HepG2 (cell line): ENCODE measurements around the gene PRM2. TPM values are rescaled to one million over a fixed set of nuclear protein-coding genes. Genes with fewer than 3 reads are reported as not detected.
A peak's percentile ranks its signal among the peaks of the same experiment; 100 is the strongest.

Experiments used
- AKAP8 ChIP-seq: sonication (generic); formaldehyde crosslinking; IDR thresholded peaks from 2 replicates; pipeline ENCODE4 v1.5.1; 2020; ENCODE audit warnings: mild to moderate bottlenecking, missing genetic modification reagents
- ARNT ChIP-seq: fragments of 450-650 bp; IDR thresholded peaks from 2 replicates; pipeline ENCODE4 v1.6.1; 2017
- CC2D1A ChIP-seq: sonication (generic); formaldehyde crosslinking; IDR thresholded peaks from 2 replicates; pipeline ENCODE4 v1.8.1; 2023; ENCODE audit warnings: mild to moderate bottlenecking, missing genetic modification reagents
- GATAD2A ChIP-seq: IDR thresholded peaks from 2 replicates; pipeline ENCODE4 v1.6.1; 2016
- HDAC1 ChIP-seq: sonication (generic); formaldehyde crosslinking; IDR thresholded peaks from 2 replicates; pipeline ENCODE4 v1.5.1; 2020; ENCODE audit warnings: mild to moderate bottlenecking, missing genetic modification reagents
- HNRNPH1 ChIP-seq: fragments of 200-400 bp; formaldehyde crosslinking; optimal IDR thresholded peaks from 2 replicates; pipeline ENCODE3; 2017; ENCODE audit warnings: mild to moderate bottlenecking, low read depth, low read length
- HNRNPLL ChIP-seq: fragments of 200-400 bp; formaldehyde crosslinking; IDR thresholded peaks from 2 replicates; pipeline ENCODE4 v1.6.1; 2017; ENCODE audit warnings: mild to moderate bottlenecking, low read depth, low read length; ENCODE audit not compliant: poor library complexity, severe bottlenecking
- MTF1 ChIP-seq: sonication (generic); formaldehyde crosslinking; IDR thresholded peaks from 2 replicates; pipeline ENCODE4 v1.5.0; 2020; ENCODE audit warnings: missing genetic modification reagents
- MYC ChIP-seq: sonication (generic); formaldehyde crosslinking; IDR thresholded peaks from 2 replicates; pipeline ENCODE4 v1.9.0; 2021; ENCODE audit warnings: missing genetic modification reagents, borderline replicate concordance
- NONO ChIP-seq, 2 experiments: fragments of 450-650 bp in 1 of 2; sonication (generic) in 1 of 2; formaldehyde crosslinking in 1 of 2; IDR thresholded peaks in 1 of 2; conservative IDR thresholded peaks in 1 of 2; 2 replicates each; pipeline versions ENCODE4 v1.6.1 to v1.8.0; 2017 to 2022; ENCODE audit warnings: mild to moderate bottlenecking in 1 of 2, missing genetic modification reagents in 1 of 2, moderate library complexity in 1 of 2
- PITX1 ChIP-seq: sonication (generic); formaldehyde crosslinking; IDR thresholded peaks from 2 replicates; pipeline ENCODE4 v1.5.1; 2020; ENCODE audit warnings: mild to moderate bottlenecking, missing genetic modification reagents
- PRMT3 ChIP-seq: sonication (generic); formaldehyde crosslinking; IDR thresholded peaks from 2 replicates; pipeline ENCODE4 v1.8.1; 2022; ENCODE audit warnings: low read depth, mild to moderate bottlenecking, moderate library complexity, missing genetic modification reagents, borderline replicate concordance
- ZFP1 ChIP-seq: IDR thresholded peaks from 2 replicates; pipeline ENCODE4 v1.6.1; 2016
- ZNF180 ChIP-seq: sonication (generic); formaldehyde crosslinking; IDR thresholded peaks from 2 replicates; pipeline ENCODE4 v1.4.0; 2020; ENCODE audit warnings: low read depth, missing genetic modification reagents, borderline replicate concordance
- ZNF879 ChIP-seq: sonication (generic); formaldehyde crosslinking; IDR thresholded peaks from 2 replicates; pipeline ENCODE4 v1.8.1; 2023; ENCODE audit warnings: missing genetic modification reagents
- polyA plus RNA-seq, 8 experiments: library from polyadenylated mRNA; depleted of rRNA in 3 of 8; stranded (reverse) in 7 of 8; unstranded in 1 of 8; fragments of >200 nt; fragmentation: Illumina TruSeq in 4 of 8; extraction: Trizol in 4 of 8; gene quantifications; 2 replicates each; pipeline versions ENCODE4 v1.2.1 to v1.2.3, GENCODE V29; 2011 to 2016; ENCODE audit warnings: low read depth in 4 of 8, missing spikeins in 1 of 8, mixed read lengths in 1 of 8; ENCODE audit not compliant: insufficient read depth in 1 of 8
- total RNA-seq, 5 experiments: library from RNA; depleted of rRNA; stranded (reverse); fragments of >200 nt; fragmentation: Illumina TruSeq; extraction: Trizol; gene quantifications; 2 replicates each; pipeline ENCODE4 v1.2.3, GENCODE V29; 2016; ENCODE audit warnings: low read depth in 1 of 5
- TF ChIP-seq, protein P1 (sequence below): sonication (generic); formaldehyde crosslinking; IDR thresholded peaks from 2 replicates; pipeline ENCODE4 v1.4.0; 2020; ENCODE audit warnings: mild to moderate bottlenecking, missing genetic modification reagents
- TF ChIP-seq, protein P2 (sequence below): sonication (generic); formaldehyde crosslinking; IDR thresholded peaks from 2 replicates; pipeline ENCODE4 v1.4.0; 2020; ENCODE audit warnings: missing genetic modification reagents
- TF ChIP-seq, protein P3 (sequence below): sonication (generic); formaldehyde crosslinking; IDR thresholded peaks from 2 replicates; pipeline ENCODE4 v1.4.0; 2020; ENCODE audit warnings: mild to moderate bottlenecking, missing genetic modification reagents
- TF ChIP-seq, protein P4 (sequence below): sonication (generic); formaldehyde crosslinking; IDR thresholded peaks from 2 replicates; pipeline ENCODE4 v1.4.0; 2020; ENCODE audit warnings: missing genetic modification reagents

The PRM2 gene
- total and polyA plus RNA-seq, 2 of the 13 experiments (the other 11 are each of a cell fraction or from before 2014, with no cell fraction given), result 0.54 TPM; not detected in 1

DNA sequence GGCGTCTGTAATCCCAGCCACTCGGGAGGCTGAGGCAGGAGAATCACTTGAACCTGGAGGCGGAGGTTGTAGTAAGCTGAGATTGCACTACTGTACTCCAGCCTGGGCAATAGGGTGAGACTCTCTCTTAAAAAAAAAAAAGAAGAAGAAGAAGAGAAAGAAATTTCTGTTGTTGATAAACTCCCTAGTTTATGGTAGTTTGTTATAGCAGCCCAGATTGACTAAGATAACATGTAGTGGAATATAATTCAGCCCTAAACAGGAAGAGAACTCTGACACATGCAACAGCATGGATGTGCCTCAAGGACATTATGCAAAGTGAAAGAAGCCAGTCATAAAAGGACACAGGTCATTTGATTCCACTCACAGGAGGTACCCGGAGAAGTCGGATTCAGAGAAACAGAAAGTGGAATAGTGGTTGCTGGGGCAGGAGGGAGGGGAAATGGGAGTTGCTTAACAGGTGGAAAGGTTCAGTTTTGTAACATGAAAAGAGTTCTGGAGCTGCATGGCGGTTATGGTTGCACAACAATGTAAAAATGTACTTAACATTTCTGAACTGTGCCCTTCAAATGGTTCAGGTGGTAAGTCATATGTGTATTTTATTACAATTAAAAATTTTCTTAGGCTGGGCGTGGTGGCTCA lies 30.8 kb upstream of the PRM2 start (continued):
- TF ChIP-seq ZNF879 (CRISPR knock-in tag) (no peak), HDAC1 (CRISPR knock-in tag) (peak; percentile 86; the same call in 1 of the 2 replicates), NONO (IDR thresholded peaks at IDR 0.05) (no peak), NONO (CRISPR knock-in tag; conservative IDR thresholded peaks at IDR 0.05) (peak; percentile 69), ARNT (no peak), MTF1 (CRISPR knock-in tag) (no peak), AKAP8 (no peak), ZNF180 (no peak), MYC (peak; percentile 8; the same call in 1 of the 2 replicates), ZFP1 (CRISPR knock-in tag) (peak; percentile 91), HNRNPLL (no peak), PRMT3 (CRISPR knock-in tag) (no peak), PITX1 (CRISPR knock-in tag) (peak; percentile 7; the same call in 1 of the 2 replicates), HNRNPH1 (no peak), GATAD2A (peak; percentile 98), CC2D1A (no peak)
- TF ChIP-seq, protein P1, sequence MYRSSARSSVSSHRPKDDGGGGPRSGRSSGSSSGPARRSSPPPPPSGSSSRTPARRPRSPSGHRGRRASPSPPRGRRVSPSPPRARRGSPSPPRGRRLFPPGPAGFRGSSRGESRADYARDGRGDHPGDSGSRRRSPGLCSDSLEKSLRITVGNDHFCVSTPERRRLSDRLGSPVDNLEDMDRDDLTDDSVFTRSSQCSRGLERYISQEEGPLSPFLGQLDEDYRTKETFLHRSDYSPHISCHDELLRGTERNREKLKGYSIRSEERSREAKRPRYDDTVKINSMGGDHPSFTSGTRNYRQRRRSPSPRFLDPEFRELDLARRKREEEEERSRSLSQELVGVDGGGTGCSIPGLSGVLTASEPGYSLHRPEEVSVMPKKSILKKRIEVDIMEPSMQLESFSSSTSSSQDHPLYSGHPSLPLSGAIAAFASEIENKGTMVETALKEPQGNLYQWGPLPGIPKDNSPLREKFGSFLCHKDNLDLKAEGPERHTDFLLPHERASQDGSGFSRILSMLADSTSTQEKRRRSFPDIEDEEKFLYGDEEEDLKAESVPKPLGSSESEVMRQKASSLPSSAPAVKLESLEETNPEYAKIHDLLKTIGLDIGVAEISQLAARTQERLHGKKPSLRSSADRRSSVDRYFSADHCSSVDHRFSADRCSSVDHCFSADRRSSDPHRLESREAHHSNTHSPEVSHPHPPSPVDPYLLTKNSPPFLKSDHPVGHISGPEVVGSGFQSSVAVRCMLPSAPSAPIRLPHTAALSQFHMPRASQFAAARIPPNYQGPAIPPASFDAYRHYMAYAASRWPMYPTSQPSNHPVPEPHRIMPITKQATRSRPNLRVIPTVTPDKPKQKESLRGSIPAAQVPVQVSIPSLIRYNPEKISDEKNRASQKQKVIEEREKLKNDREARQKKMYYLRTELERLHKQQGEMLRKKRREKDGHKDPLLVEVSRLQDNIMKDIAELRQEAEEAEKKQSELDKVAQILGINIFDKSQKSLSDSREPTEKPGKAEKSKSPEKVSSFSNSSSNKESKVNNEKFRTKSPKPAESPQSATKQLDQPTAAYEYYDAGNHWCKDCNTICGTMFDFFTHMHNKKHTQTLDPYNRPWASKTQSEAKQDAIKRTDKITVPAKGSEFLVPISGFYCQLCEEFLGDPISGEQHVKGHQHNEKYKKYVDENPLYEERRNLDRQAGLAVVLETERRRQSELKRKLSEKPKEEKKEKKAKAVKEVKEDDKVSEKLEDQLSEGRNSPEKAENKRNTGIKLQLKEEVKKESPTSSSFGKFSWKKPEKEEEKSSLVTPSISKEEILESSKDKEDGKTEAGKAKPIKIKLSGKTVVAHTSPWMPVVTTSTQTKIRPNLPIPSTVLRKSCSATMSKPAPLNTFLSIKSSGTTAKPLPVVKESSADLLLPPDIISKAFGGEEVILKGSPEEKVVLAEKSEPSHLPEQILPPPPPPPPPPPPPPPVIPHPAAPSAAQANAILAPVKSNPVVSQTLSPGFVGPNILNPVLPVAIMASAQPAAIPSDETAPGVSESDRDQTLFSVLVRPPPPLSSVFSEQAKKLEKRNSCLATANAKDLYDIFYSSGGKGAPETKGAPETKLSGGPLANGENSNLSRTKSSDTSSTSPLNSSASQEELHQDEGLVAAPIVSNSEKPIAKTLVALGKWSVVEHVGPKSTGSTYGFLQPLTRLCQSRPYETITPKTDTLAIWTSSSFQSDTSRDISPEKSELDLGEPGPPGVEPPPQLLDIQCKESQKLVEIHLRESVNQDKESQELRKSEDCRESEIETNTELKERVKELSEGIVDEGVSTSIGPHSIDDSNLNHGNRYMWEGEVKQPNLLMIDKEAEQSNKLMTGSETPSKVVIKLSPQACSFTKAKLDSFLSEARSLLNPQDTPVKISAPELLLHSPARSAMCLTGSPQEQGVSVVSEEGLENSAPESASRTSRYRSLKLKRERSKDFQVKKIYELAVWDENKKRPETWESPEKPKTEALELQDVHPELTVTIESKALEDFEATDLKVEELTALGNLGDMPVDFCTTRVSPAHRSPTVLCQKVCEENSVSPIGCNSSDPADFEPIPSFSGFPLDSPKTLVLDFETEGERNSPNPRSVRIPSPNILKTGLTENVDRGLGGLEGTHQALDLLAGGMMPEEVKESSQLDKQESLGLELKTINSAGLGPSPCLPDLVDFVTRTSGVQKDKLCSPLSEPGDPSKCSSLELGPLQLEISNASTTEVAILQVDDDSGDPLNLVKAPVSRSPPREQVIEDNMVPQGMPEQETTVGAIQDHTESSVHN (CRISPR knock-in tag), result no peak
- TF ChIP-seq, protein P2, sequence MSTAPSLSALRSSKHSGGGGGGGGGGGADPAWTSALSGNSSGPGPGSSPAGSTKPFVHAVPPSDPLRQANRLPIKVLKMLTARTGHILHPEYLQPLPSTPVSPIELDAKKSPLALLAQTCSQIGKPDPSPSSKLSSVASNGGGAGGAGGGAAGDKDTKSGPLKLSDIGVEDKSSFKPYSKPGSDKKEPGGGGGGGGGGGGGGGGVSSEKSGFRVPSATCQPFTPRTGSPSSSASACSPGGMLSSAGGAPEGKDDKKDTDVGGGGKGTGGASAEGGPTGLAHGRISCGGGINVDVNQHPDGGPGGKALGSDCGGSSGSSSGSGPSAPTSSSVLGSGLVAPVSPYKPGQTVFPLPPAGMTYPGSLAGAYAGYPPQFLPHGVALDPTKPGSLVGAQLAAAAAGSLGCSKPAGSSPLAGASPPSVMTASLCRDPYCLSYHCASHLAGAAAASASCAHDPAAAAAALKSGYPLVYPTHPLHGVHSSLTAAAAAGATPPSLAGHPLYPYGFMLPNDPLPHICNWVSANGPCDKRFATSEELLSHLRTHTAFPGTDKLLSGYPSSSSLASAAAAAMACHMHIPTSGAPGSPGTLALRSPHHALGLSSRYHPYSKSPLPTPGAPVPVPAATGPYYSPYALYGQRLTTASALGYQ (CRISPR knock-in tag), result 0 out of 2 replicates have a peak, but pooled peaks have one; percentile 62
- TF ChIP-seq, protein P3, sequence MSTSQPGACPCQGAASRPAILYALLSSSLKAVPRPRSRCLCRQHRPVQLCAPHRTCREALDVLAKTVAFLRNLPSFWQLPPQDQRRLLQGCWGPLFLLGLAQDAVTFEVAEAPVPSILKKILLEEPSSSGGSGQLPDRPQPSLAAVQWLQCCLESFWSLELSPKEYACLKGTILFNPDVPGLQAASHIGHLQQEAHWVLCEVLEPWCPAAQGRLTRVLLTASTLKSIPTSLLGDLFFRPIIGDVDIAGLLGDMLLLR (CRISPR knock-in tag), result no peak
- TF ChIP-seq, protein P4, sequence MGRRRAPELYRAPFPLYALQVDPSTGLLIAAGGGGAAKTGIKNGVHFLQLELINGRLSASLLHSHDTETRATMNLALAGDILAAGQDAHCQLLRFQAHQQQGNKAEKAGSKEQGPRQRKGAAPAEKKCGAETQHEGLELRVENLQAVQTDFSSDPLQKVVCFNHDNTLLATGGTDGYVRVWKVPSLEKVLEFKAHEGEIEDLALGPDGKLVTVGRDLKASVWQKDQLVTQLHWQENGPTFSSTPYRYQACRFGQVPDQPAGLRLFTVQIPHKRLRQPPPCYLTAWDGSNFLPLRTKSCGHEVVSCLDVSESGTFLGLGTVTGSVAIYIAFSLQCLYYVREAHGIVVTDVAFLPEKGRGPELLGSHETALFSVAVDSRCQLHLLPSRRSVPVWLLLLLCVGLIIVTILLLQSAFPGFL (CRISPR knock-in tag), result no peak
